Limb (tissue), 2 donors: Measurements from ENCODE around the gene STXBP5.

ENCODE experiments used
- DNase-seq, 2 donors: peaks; one replicate each; pipeline ENCODE4 v3.0.0-alpha.2; 2016; ENCODE audit errors: extremely low spot score in 2 of 2

STXBP5 gene

GRCh38 chr6:147287869-147288271 is 83.7 kb downstream of the STXBP5 start:
- no peak for DNase-seq

DNA sequence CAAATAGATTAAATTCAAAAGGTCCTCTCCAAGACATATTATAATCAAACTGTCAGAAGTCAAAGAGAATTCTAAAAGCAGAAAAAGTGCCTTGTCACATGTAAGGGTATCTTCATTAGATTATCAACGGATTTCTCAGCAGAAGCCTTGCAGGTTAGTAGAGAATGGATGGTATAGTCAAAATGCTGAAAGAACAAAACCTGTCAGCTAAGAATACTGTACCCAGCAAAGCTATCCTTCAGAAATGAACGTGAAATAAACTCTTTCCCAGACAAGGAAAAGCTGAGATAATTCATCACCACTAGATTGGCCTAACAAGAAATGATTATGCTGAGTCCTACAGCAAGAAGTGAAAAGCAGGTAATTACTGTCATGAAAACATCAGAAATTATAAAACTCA is 92.9 kb downstream of the STXBP5 start:
- DNase-seq: no peak

- no peak for DNase-seq
These were observed 93.6 kb downstream of the STXBP5 start for GRCh38 chr6:147297663-147298316.

GRCh38 chr6:147298461-147298860 is 94.2 kb downstream of the STXBP5 start:
- DNase-seq: no peak

DNA sequence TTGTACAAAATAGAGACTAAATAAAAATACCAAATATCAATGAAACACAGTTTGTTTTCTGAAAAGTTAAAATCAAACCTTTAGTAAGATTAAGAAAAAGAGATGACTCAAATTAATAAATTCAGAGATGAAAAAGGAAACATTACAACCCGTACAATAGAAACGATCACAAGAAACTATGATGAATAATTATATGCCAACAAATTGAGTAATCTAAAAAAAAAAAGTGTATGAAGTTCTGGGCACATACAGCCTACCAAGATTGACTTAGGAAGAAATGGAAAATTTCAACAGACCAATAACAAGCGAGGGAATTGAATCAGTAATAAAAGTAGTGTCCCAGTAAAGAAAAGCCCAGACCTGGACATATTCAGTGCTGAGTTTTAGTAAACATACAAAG is 94.8 kb downstream of the STXBP5 start:
- no peak for DNase-seq

GRCh38 chr6:147301070-147301469 is 96.9 kb downstream of the STXBP5 start:
- DNase-seq: no peak

- DNase-seq: no peak
These were observed 99.8 kb downstream of the STXBP5 start for GRCh38 chr6:147304016-147304415.

DNA sequence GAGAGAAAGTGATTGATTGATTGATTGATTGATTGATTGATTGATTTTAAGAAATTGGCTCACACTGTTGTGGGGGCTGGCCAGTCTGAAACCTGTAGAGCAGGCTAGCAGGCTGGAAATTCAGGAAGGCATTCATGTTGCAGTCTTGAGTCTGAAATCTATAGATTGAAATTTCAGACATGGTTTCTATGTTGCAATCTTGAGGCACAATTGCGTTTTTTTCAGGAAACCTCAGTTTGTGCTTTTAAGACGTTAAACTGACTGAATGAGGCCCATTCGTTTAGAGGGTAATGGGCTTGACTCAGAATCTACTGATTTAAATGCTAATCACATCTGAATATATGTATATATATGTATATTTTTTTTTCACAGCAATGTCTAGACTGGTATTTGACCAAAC is 106.3 kb downstream of the STXBP5 start:
- DNase-seq: no peak

DNA sequence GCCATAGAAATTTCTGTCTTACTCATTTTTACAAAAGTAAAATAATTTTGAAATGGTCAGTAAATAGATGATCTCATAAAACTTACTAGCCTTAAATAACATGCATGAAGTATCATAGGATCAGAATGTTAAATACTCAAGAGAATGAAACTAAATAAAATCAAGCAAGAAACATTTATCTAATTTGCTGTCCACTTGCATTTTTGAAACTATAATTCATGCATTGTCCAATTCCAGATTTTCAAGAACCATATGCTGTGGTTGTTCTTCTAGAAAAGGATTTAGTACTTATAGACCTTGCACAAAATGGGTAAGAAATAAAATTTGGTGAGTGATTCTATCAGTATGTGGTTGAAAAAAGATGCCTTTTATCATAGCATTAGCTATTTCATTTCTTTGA is 107.0 kb downstream of the STXBP5 start:
- DNase-seq: no peak

GRCh38 chr6:147321260-147321659 is 117.0 kb downstream of the STXBP5 start:
- no peak for DNase-seq

DNA sequence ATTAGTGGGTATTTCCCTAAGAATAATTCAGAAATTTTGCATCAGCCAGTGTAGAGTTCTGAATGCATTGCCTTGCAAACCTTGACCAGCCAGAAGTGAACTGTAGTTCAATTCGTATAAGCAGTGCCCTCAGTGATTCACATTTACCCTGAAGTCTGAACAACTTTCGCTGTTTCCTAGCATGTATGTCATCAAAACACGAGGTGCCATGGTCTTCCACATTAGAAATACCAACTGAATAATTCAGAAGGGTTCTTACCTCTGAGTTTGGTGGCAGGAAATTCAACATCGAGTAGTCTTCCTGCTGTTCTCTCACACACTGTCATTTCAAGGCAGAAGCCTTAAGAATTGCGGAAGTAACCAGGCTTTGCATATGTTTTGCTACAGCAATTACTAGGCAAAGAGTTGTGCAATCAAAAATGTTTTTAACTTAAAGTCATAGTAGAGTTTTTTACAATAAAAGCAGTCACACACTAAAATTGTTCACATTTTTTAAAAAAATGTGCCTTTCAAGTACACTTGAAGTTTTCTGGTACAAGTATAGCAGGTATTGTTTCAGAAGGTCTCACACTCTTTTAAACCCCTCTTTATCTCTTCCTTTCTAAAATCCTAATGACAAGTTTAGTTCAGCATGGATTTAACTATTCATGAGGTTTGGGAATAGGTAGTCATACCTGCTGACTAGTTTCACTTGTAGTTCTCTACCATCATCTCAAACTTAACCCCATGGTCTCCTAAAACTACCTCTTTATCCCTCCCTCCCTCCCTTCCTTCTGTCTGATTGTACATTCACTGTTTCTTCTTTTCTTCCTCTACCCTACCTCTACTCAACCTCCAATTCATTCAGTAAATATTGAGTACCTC is 118.3 kb downstream of the STXBP5 start:
- no peak for DNase-seq

- no peak for DNase-seq
These were observed 121.3 kb downstream of the STXBP5 start for GRCh38 chr6:147325557-147325956.

DNA sequence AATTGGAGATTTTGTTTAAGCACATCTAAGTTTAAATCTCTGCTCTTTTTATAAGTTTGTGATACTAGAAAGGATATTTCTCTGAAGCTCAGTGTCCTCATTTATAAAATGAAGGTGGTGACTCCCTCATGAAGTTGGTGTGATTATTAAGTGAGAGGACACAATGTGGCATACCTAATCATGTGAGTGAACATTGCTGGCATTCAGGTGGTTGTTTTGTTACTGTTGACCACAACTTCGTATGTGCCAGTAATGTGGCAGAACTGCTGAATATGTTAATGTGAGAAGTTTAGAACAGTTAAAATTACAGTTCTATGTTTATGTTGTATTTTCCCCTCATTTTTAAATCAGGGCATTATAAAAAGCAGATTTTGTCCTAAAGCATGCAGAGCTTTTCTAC is 127.2 kb downstream of the STXBP5 start:
- DNase-seq: no peak

DNA sequence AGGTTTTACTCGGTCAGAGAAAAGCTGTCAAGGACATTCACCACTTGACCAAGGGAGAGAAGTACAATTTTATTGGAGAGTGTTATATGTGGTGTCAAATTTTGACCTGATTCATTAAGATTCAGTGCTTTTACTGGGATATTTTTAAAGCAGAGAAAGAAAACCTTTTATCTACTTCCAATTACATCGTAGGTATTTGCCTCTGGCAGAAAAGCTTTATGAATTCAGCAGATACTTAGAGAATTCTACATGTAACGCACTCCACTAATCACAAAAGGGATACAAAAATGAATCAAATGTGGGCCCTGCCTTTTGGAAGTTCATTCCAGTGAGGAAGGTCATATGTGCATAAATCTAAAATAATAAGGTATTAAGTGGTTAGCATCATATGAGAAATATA is 133.7 kb downstream of the STXBP5 start:
- DNase-seq: no peak

DNA sequence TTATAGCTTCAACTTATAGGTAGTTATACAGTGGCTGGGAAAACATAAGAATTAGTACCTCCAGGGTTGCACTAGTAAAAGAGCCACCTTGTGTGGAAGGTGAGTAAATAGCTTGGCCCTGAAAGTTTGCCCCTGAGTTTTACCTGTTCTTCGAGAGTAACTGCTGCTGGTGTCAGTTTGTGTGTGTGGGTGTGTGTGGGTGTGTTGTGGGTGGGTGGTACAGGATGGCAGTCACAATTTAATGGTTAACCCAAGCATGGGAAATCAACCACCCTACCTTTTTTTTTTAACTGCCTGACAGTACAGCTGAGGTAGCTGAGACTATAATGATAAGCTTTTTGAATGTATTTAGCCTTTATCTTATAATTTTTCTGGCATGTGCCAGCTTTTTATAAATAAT is 137.3 kb downstream of the STXBP5 start:
- DNase-seq: no peak

DNA sequence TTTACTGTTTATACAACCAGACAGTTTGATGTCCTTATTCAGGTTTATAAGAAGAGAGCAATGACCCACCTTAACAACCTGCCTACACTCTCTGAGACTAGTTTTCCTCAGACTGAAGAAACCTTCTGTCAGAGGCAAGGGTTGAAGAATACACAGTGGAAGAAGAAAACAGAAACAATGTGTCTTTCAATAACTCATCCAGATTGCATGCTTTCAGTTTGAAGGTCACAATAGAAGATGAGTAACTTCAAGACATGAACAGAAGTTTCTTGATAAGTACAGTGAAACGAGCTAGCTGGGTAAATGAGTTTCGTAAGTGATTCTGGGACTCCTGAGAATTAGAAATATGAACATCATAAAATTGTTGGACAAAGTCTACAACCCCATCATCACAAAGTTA is 141.7 kb downstream of the STXBP5 start:
- DNase-seq: no peak

DNA sequence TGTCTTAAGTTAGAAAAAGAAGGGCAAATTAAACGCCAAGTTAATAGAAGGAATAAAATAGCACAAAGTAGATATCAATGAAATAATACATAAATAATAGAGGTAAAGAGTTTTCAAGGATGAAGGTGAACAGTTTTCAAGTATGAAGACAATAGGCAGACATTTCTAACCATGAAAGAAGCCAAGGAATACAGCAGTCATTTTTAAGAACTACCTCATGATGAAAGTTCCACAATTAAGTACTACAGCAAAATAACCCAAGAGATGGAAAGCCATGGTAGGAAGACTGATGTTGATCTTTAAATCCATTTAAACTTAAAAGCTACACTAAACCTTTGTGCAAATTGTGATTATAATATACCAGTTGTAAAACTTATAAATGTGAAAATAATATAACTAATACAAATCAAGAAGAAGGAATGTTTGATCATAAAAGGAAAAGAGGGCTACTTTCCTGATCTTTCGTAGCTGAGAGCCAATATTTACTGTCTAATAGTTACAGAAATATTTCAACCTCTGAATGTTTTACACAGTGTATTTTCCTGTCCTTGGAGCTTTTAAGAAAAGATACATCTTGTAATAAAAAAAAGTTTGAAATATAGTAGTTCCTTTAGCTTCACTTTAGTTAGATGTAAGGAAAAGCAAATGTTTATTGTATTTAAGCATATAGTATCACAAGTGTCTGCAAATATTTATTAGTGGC is 143.1 kb downstream of the STXBP5 start:
- DNase-seq: no peak

DNA sequence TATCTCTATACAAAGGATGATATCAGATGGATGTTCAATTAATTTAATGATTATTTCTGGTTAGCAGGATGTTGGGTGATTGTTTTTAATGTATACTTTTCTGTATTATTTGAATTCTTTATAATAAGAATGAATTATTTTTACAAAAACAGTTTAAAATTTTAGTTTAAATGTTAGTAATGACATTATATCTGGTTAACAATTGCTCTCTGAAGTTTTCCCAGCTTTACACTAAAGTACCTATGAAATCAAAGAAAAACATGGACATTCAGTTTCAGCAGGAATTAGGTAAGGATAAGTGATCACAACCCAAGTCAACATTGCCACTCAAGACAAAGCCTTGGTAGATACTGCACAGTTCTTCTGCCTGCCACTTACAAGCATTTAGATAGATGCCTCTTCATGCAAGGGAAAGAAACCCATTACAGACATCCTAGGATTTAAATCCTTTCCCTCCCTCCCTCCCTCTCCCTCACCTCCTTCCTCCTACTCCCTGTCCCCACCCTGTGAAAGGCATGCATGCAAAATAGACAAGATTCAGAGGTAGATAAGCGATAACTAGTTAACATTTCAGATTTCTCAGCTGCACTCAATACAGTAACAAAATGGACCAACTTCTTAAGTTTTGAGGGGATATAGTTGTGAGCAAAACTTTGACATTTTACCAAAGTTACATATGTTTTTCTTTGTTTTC is 143.8 kb downstream of the STXBP5 start:
- DNase-seq: no peak

GRCh38 chr6:147361311-147361981 is 157.2 kb downstream of the STXBP5 start:
- no peak for DNase-seq

DNA sequence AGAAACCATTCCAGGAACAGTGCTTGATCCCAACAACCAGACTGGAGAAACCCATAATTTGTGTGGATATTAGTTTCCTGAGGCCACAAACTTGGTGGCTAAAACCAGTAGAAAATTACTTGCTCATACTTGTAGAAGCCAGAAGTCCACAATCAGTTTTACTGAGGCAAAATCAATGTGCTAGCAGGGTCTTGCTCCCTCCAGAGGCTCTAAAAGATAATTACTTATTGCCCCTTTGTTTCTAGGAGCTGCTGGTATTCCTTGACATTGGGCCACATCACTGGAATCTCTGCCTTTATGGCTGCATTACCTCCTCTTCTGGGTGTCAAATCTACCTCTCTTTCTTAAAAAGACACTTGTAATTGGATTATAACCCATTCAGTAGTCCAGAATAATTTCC is 162.1 kb downstream of the STXBP5 start:
- DNase-seq: no peak

- no peak for DNase-seq
These were observed 167.1 kb downstream of the STXBP5 start for GRCh38 chr6:147371325-147371724.
